SK-N-SH treated with all-trans-retinoic acid at 6 μM for 48 hours (cell line): ENCODE results near the gene AKAP6.
A peak's percentile ranks its signal among the peaks of the same experiment; 100 is the strongest.

Experiments
- ATAC-seq: fragments of 200-7000 bp; cut with Tn5 transposase; 3 replicates; pipeline ENCODE4 v1.9.1; 2020; ENCODE audit warnings: mild to moderate bottlenecking, moderate library complexity
- CREB5 ChIP-seq: fragments of 250-450 bp; sonication (Bioruptor Pico); IDR thresholded peaks from 2 replicates; pipeline ENCODE4 v1.5.1; 2020; ENCODE audit warnings: low read depth, mild to moderate bottlenecking, moderate library complexity
- CSDC2 ChIP-seq: fragments of 250-450 bp; sonication (Bioruptor Pico); IDR thresholded peaks from 2 replicates; pipeline ENCODE4 v1.5.0; 2020; ENCODE audit warnings: mild to moderate bottlenecking, moderate library complexity
- CSRNP3 ChIP-seq: fragments of 250-450 bp; sonication (Bioruptor Pico); IDR thresholded peaks from 2 replicates; pipeline ENCODE4 v1.5.1; 2021; ENCODE audit warnings: mild to moderate bottlenecking, moderate library complexity
- ISL1 ChIP-seq: fragments of 250-450 bp; sonication (Bioruptor Pico); IDR thresholded peaks from 2 replicates; pipeline ENCODE4 v2.1.2; 2022; ENCODE audit warnings: mild to moderate bottlenecking, moderate library complexity
- POU6F1 ChIP-seq: fragments of 250-450 bp; sonication (Bioruptor Pico); IDR thresholded peaks from 2 replicates; pipeline ENCODE4 v1.8.0; 2021; ENCODE audit warnings: low read depth, mild to moderate bottlenecking, moderate library complexity, borderline replicate concordance
- RARB ChIP-seq: fragments of 250-450 bp; sonication (Bioruptor Pico); IDR thresholded peaks from 2 replicates; pipeline ENCODE4 v1.8.0; 2021; ENCODE audit warnings: mild to moderate bottlenecking, moderate library complexity
- TOX ChIP-seq: fragments of 250-450 bp; sonication (Bioruptor Pico); IDR thresholded peaks from 2 replicates; pipeline ENCODE4 v1.8.0; 2021; ENCODE audit warnings: mild to moderate bottlenecking, moderate library complexity, borderline replicate concordance
- TSHZ2 ChIP-seq: fragments of 250-450 bp; sonication (Bioruptor Pico); IDR thresholded peaks from 2 replicates; pipeline ENCODE4 v1.5.0; 2020; ENCODE audit warnings: mild to moderate bottlenecking, moderate library complexity
- ZC3H10 ChIP-seq: fragments of 250-450 bp; sonication (Bioruptor Pico); IDR thresholded peaks from 2 replicates; pipeline ENCODE4 v1.5.1; 2021; ENCODE audit warnings: mild to moderate bottlenecking, moderate library complexity
- ZFP30 ChIP-seq: fragments of 450-650 bp; formaldehyde crosslinking; IDR thresholded peaks from 2 replicates; pipeline ENCODE4 v1.5.0; 2022; ENCODE audit warnings: mild to moderate bottlenecking, moderate library complexity
- ZNF8 ChIP-seq: fragments of 450-650 bp; formaldehyde crosslinking; IDR thresholded peaks from 2 replicates; pipeline ENCODE4 v1.5.0; 2020; ENCODE audit warnings: mild to moderate bottlenecking, moderate library complexity

AKAP6 gene

GRCh38 chr14:32491416-32492016 lies 162.4 kb downstream of the AKAP6 start:
- TF ChIP-seq ZC3H10 = peak; percentile 68; the same call in 1 of the 2 replicates
- TF ChIP-seq POU6F1 = no peak
- peak; percentile 76 for TF ChIP-seq ISL1
- peak; percentile 29; the same call in 1 of the 2 replicates for TF ChIP-seq TOX (CRISPR knock-in tag)
- ATAC-seq = peak; percentile 29

- TF ChIP-seq ISL1 (peak; percentile 19; the same call in 1 of the 2 replicates), TOX (CRISPR knock-in tag) (0 out of 2 replicates have a peak, but pooled peaks have one; percentile 47), CSRNP3 (no peak)
- peak; percentile 43 for ATAC-seq
Measured at GRCh38 chr14:32492457-32492856, 163.4 kb downstream of the AKAP6 start.

GRCh38 chr14:32494609-32495434 lies 165.7 kb downstream of the AKAP6 start:
- peak; percentile 64 for ATAC-seq
- TF ChIP-seq CREB5 (CRISPR knock-in tag) (no peak), ISL1 (peak; percentile 28)

- ATAC-seq = peak; percentile 21
- TF ChIP-seq TOX (CRISPR knock-in tag) = no peak
- TF ChIP-seq POU6F1 = no peak
Measured at GRCh38 chr14:32495435-32495734, 166.3 kb downstream of the AKAP6 start.

GRCh38 chr14:32497248-32497647 lies 168.2 kb downstream of the AKAP6 start:
- TF ChIP-seq ZFP30 (CRISPR knock-in tag) (no peak), ZC3H10 (peak; percentile 33; the same call in 1 of the 2 replicates), ISL1 (peak; percentile 65)
- ATAC-seq = no peak

- no peak for TF ChIP-seq RARB
- peak; percentile 58 for TF ChIP-seq ISL1
- no peak for TF ChIP-seq ZNF8
- peak; percentile 88; the same call in 1 of the 2 replicates for TF ChIP-seq CSDC2 (CRISPR knock-in tag)
- TF ChIP-seq TSHZ2 (CRISPR knock-in tag) = no peak
- peak; percentile 42 for ATAC-seq
Measured at GRCh38 chr14:32507029-32507984, 178.2 kb downstream of the AKAP6 start.
